Natural killer cell treated with Interleukin-12 subunit alpha and Interleukin-12 subunit beta and Interleukin-15 and Interleukin-18, amount 100 ng/mL, for 72 hours (primary cell): Measurements from ENCODE around the gene MSH3. TPM values are rescaled to one million over a fixed set of nuclear protein-coding genes. Genes with fewer than 3 reads are reported as not detected.
A peak's percentile ranks its signal among the peaks of the same experiment; 100 is the strongest.
"Not testable (repeated sequence)": the region's sequence is repeated elsewhere in the genome, so short reads cannot be mapped to it uniquely, and the experiment has no call there.

Experiments used
- ATAC-seq, 2 donors: fragments of 150-1000 bp; cut with Tn5 transposase in 1 of 2; sonication (Bioruptor Pico), chemical (Tn5 transposase) in 1 of 2; 2 replicates each; pipeline ENCODE4 v1.10.0; 2021
- DNase-seq: peaks from one replicate; pipeline ENCODE4 v3.0.0; 2022; ENCODE audit warnings: low spot score
- H3K27ac Mint-ChIP-seq, 2 donors: 1 replicate in 1 of 2; 2 replicates in 1 of 2; pipeline ENCODE4 v1.8.0; 2022; ENCODE audit warnings: mixed read lengths in 2 of 2, mild to moderate bottlenecking in 1 of 2, moderate library complexity in 1 of 2
- H3K27me3 Mint-ChIP-seq, 2 donors: 1 replicate in 1 of 2; 2 replicates in 1 of 2; pipeline ENCODE4 v1.8.0; 2022; ENCODE audit warnings: mixed read lengths in 2 of 2
- H3K36me3 Mint-ChIP-seq: one replicate; pipeline ENCODE4 v1.8.0; 2022; ENCODE audit warnings: mixed read lengths
- H3K4me1 Mint-ChIP-seq, 2 donors: 1 replicate in 1 of 2; 2 replicates in 1 of 2; pipeline ENCODE4 v1.8.0; 2022; ENCODE audit warnings: low read depth in 2 of 2, mixed read lengths in 2 of 2, mild to moderate bottlenecking in 1 of 2
- H3K4me3 Mint-ChIP-seq: one replicate; pipeline ENCODE4 v1.8.0; 2022; ENCODE audit warnings: mixed read lengths
- H3K9me3 Mint-ChIP-seq: 2 replicates; pipeline ENCODE4 v1.8.0; 2022; ENCODE audit warnings: mixed read lengths
- total RNA-seq, 2 donors: library from RNA; stranded (reverse); gene quantifications; one replicate each; pipeline ENCODE4 v1.2.3, GENCODE V29; 2022

Gene MSH3
- total RNA-seq, 2 donors from 2014 or later, result 13.7 to 25.9 TPM

DNA sequence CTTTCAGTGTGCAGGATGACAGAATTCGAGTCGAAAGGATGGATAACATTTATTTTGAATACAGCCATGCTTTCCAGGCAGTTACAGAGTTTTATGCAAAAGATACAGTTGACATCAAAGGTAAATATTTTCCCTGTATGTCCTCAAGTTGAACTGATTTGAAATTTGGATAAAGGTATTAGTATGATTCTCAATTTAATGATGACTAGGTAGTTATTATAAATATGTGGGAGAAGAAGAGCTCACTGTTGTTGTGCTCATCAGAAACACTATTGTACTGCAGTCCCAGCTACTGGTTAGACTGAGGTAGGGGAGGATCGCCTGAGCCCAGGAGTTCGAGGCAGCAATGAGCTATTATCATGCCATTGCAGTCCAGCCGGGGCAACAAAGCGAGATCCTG lies 71.0 kb downstream of the MSH3 start:
- Mint-ChIP-seq H3K9me3 (no peaks in the 10 kb centered on the region), H3K4me1 (peaks cover 6 to 7% of the 10 kb centered on the region in 2 donors), H3K36me3 (peaks cover 36% of the 10 kb centered on the region), H3K27me3 (no peaks in the 10 kb centered on the region), H3K27ac (no peak overlapping the region), H3K4me3 (no peak overlapping the region)
- ATAC-seq (no peak), DNase-seq (no peak)

DNA sequence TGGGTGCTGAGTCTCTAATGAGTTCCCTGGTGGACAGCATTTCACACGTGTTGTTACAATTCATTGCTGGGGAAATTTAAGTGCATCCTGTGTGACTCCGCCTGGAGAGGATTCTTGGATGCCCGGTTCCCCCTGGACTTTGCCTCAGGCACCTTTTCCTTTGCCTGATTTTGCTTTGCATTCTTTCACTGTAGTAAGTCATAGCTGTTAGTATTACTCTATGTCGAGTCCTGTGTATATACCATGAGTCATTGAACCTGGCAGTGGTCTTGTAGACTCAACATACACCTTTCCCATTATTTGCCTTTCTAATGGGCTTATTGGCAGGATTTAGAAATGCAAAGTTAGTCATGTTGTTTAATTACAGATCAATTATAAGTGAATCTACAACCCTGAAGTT lies 82.3 kb downstream of the MSH3 start:
- Mint-ChIP-seq H3K4me1 (peaks cover 16 to 27% of the 10 kb centered on the region in 2 donors), H3K36me3 (peaks cover 19% of the 10 kb centered on the region), H3K27ac (no peak overlapping the region), H3K9me3 (no peaks in the 10 kb centered on the region), H3K4me3 (no peak overlapping the region), H3K27me3 (no peaks in the 10 kb centered on the region)
- ATAC-seq (no peak), DNase-seq (no peak)

DNA sequence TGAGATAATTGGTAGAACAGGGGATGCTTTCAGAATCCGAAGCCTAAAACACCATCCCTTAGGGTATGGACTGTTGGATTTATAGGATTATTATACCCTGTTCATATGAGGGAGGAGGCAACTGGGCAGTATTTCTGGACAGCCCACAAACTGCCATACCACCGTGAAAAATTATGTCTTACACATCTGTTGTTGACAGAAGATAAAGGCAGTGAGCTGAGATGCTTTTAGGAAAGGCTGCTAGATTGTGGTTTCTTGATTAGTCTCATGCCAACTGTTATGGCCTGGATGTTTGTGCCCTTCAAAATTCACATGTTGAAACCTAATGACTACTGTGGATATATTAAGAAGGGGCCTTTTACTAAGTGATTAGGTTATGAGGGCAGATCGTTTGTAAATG lies 84.0 kb downstream of the MSH3 start:
- no peak overlapping the region for H3K4me3 Mint-ChIP-seq
- peaks cover 16 to 22% of the 10 kb centered on the region in 2 donors for H3K4me1 Mint-ChIP-seq
- no peaks in the 10 kb centered on the region for H3K9me3 Mint-ChIP-seq
- H3K27me3 Mint-ChIP-seq, result no peaks in the 10 kb centered on the region
- ATAC-seq, result no peak
- H3K27ac Mint-ChIP-seq, result peak overlapping the region; percentile 26 to 36
- H3K36me3 Mint-ChIP-seq, result peaks cover 10% of the 10 kb centered on the region
- DNase-seq, result no peak

DNA sequence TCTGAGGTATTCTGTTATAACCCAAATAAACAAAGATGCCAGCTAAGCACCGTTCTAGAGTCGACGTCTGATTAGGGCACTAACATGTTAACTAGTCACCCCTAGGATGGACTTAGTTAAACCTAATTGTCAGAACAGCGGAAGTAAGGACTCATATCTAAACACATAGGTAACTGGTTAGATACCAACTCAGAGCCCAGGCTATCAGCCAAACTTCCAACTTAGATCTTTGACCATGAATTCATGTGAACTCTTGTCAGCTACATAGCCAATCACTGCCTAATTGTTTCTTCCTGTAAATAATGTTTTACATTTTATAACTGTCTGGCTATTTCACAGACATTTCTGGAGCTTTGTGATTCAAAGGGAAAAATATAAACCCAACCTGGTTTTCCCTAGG lies 84.6 kb downstream of the MSH3 start:
- peaks cover 7% of the 10 kb centered on the region for H3K36me3 Mint-ChIP-seq

DNA sequence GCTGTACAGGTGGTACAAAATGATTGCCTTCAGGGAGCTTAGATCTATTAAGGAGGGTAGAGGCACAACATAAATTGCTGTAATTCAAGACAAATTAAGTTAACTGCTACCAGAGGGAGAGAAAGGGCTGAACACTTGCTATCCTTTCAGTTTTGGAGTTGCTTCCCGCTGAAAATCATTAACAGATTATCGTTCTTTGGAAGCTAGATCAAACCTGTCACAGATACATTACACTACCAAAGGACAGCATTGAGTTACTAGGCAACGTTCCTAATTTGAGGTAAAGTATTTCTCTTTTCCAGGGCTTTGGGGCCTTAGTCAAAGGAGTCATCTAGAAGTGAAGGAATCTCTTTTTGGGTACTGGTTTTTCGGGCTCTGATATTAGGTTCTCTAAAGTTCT lies 85.0 kb downstream of the MSH3 start:
- H3K4me1 Mint-ChIP-seq, result peaks cover 19 to 26% of the 10 kb centered on the region in 2 donors
- H3K36me3 Mint-ChIP-seq, result peaks cover 9% of the 10 kb centered on the region
- H3K9me3 Mint-ChIP-seq, result no peaks in the 10 kb centered on the region
- H3K27ac Mint-ChIP-seq, result peak overlapping the region; percentile 35 to 49
- H3K27me3 Mint-ChIP-seq, result no peaks in the 10 kb centered on the region
- DNase-seq, result no peak
- ATAC-seq, result no peak
- H3K4me3 Mint-ChIP-seq, result no peak overlapping the region

More for the DNA sequence above, 84.6 kb downstream of the MSH3 start:
- H3K4me1 Mint-ChIP-seq, result peaks cover 16 to 22% of the 10 kb centered on the region in 2 donors
- H3K27ac Mint-ChIP-seq, result peak overlapping the region; percentile 35 to 49
- ATAC-seq (no peak), DNase-seq (no peak)
- no peak overlapping the region for H3K4me3 Mint-ChIP-seq
- H3K27me3 Mint-ChIP-seq, result no peaks in the 10 kb centered on the region
- H3K9me3 Mint-ChIP-seq, result no peaks in the 10 kb centered on the region

DNA sequence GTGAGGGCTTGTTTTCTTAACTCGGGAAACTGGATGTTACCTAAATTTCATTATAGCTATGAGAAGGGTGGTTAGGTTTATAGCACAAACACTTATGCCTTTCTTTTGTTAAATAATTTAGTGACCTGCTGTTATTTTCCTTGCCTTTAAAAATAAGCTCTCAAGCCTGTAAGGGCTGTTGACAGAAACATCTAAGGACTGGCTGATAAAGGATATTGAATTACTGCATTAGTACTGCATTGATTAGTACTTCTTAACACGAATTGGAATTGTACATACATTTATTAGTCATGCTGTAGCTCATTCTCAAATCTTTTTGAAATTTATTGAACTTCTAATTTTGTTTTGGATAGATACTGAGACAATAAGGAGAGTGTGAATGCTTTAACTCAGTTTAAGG lies 85.4 kb downstream of the MSH3 start:
- H3K4me1 Mint-ChIP-seq, result peaks cover 23 to 30% of the 10 kb centered on the region in 2 donors
- ATAC-seq (no peak), DNase-seq (no peak)
- peaks cover 13% of the 10 kb centered on the region for H3K36me3 Mint-ChIP-seq
- H3K9me3 Mint-ChIP-seq, result no peaks in the 10 kb centered on the region
- no peak overlapping the region for H3K4me3 Mint-ChIP-seq
- no peaks in the 10 kb centered on the region for H3K27me3 Mint-ChIP-seq
- peak overlapping the region; percentile 35 to 49 for H3K27ac Mint-ChIP-seq

DNA sequence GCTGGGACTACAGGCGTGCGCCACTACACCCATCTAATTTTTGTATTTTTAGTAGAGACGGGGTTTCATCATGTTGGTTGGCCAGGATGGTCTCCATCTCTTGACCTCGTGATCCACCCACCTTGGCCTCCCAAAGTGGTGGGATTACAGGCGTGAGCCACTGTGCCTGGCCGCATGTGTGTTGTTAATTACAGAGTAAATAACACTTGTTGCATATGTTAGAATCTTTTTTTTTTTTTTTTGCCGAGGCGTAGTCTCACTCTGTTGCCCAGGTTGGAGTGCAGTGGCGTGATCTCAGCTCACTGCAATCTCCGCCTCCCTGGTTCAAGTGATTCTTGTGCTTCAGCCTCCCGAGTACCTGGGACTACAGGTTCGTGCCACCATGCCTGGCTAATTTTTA lies 86.0 kb downstream of the MSH3 start:
- not testable (repeated sequence) for DNase-seq, H3K27me3 Mint-ChIP-seq, H3K9me3 Mint-ChIP-seq, H3K4me3 Mint-ChIP-seq, ATAC-seq
- peaks cover 15% of the 10 kb centered on the region for H3K36me3 Mint-ChIP-seq
- peak overlapping the region; percentile 55 to 56 for H3K27ac Mint-ChIP-seq
- H3K4me1 Mint-ChIP-seq, result peaks cover 27 to 36% of the 10 kb centered on the region in 2 donors

DNA sequence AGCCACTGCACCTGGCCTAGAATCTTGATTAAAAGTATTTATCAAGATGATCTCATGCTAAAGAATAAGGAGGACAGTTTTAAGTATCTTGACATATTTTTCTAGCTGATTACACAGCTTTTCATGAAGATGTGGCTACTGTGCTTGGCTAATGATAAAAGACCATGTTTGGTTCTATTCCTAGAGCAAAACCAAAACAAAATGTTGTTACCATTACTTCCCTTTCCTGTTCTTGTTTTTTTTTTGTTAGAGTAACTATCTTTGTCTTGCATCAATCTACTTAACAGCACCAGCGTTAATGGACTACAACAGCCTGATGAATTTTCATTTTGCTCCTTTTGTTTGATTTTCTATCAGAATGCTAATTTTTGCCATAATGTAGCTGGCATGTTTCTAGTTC lies 86.5 kb downstream of the MSH3 start:
- peak overlapping the region; percentile 55 to 56 for H3K27ac Mint-ChIP-seq
- peaks cover 20% of the 10 kb centered on the region for H3K36me3 Mint-ChIP-seq
- no peaks in the 10 kb centered on the region for H3K9me3 Mint-ChIP-seq
- ATAC-seq, result no peak
- H3K27me3 Mint-ChIP-seq, result no peaks in the 10 kb centered on the region
- no peak for DNase-seq
- peak overlapping the region; percentile 43 for H3K4me3 Mint-ChIP-seq
- H3K4me1 Mint-ChIP-seq, result peaks cover 32 to 41% of the 10 kb centered on the region in 2 donors

DNA sequence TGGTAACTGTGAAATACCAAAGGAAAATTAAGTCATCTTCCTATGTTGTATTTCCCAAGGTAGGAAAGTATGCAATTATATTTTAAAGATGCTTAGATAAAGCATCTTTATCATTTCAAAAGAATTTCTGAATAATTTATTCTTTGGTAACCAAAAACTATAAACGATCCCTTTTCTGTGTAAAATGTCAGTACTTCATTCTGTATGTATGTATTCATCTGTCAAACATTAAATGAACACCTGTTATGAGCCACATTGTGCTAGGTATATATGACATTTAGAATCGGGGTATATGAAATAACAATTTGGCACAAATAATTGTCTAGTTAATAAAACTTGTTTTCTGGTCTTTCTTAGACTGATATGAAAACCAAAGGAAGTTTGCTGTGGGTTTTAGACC lies 89.7 kb downstream of the MSH3 start:
- Mint-ChIP-seq H3K9me3 (no peaks in the 10 kb centered on the region), H3K4me1 (peaks cover 31 to 35% of the 10 kb centered on the region in 2 donors), H3K4me3 (peak overlapping the region; percentile 41), H3K27me3 (no peaks in the 10 kb centered on the region), H3K27ac (peak overlapping the region; percentile 71 to 72), H3K36me3 (peaks cover 28% of the 10 kb centered on the region)
- ATAC-seq, result no peak
- DNase-seq, result no peak

DNA sequence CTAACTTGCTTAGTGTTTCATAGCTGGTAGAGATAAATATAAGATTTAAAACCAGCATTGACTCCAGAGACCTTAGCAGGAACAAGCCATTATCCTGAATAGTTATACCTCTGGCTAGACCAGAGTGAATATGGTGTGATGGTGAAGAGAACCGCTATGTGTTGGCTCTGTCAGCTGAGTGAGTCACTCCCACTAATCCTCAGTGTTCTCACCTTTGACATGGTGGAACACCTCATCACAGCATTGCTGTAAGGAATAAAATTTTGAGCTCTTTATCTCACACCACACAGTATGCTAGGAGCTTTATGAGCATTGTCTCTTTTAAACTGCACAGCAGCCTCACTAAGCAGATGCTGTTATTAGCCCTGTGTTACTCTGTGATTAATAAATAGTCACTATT lies 91.0 kb downstream of the MSH3 start:
- no peaks in the 10 kb centered on the region for H3K27me3 Mint-ChIP-seq
- peak overlapping the region; percentile 35 to 72 for H3K27ac Mint-ChIP-seq
- H3K4me3 Mint-ChIP-seq, result no peak overlapping the region
- ATAC-seq, result peak; percentile 87 to 91
- H3K36me3 Mint-ChIP-seq, result peaks cover 37% of the 10 kb centered on the region
- DNase-seq, result peak; percentile 61
- H3K4me1 Mint-ChIP-seq, result peaks cover 30 to 35% of the 10 kb centered on the region in 2 donors
- no peaks in the 10 kb centered on the region for H3K9me3 Mint-ChIP-seq

DNA sequence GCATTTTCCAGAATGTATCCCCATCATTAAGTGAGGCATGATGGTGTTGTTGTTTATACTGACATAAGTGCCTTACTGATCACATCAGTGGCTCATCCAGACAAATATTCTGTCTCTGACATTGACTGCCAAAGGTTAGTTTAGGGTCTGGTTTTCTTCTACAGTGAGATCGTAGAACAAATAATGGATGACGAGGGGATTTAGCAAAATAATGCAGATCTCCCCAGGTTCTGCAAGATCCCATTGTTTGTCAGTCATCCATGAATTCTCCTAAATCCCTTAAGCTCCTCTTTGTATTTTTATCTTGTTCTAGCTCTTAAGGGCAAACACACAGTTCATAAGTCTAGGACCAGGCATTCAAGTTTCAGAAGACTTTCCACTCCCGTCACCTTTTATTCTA lies 93.5 kb downstream of the MSH3 start:
- DNase-seq, result no peak
- peaks cover 53% of the 10 kb centered on the region for H3K36me3 Mint-ChIP-seq
- H3K27me3 Mint-ChIP-seq, result no peaks in the 10 kb centered on the region
- ATAC-seq, result no peak
- H3K4me1 Mint-ChIP-seq, result peaks cover 25 to 34% of the 10 kb centered on the region in 2 donors
- H3K4me3 Mint-ChIP-seq, result no peak overlapping the region
- peak overlapping the region in 1 of 2 donors; percentile 59 for H3K27ac Mint-ChIP-seq
- H3K9me3 Mint-ChIP-seq, result no peaks in the 10 kb centered on the region

DNA sequence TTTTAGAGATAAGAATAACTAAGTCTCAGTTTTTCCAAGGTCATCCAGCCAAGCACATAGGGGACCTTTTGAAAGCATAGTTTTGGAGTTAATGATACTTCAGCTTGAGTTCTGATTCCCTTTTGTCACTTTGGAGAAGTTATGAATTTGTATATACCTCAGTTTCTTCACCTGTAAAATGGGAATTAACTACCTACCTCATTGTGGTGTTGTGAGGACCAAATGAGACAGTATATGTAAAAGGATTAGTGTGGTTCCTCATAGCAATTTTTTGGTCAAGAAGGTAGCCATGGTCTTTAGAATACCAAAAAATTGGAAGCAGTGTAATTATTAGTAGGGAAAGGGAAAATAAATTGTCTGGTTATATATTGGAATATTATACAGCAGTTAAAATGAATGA lies 98.0 kb downstream of the MSH3 start:
- H3K4me1 Mint-ChIP-seq, result peaks cover 43 to 52% of the 10 kb centered on the region in 2 donors
- H3K4me3 Mint-ChIP-seq, result no peak overlapping the region
- no peaks in the 10 kb centered on the region for H3K9me3 Mint-ChIP-seq
- H3K27me3 Mint-ChIP-seq, result no peaks in the 10 kb centered on the region
- ATAC-seq (no peak), DNase-seq (no peak)
- H3K36me3 Mint-ChIP-seq, result peaks cover 36% of the 10 kb centered on the region
- peak overlapping the region; percentile 91 to 96 for H3K27ac Mint-ChIP-seq

DNA sequence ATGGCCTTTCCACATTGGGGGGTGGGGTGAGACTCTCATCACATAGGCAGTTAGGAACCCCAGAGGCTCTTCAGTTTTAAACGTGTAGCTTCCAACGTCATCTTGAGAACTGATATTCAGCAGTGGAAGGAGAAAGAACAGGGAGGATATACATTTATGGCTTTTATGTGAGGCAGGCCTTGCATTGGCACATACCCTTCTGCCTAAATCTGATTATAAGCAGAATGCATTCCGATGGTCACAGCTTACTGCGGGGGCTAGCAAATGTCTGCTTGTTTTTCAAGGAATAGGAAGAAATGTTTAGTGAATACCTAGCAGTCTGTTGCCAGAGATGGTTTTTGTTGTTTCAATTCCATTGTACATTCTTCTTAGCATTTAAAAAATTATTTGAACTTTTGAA lies 99.3 kb downstream of the MSH3 start:
- peak overlapping the region; percentile 91 to 96 for H3K27ac Mint-ChIP-seq
- H3K4me1 Mint-ChIP-seq, result peaks cover 52 to 59% of the 10 kb centered on the region in 2 donors
- ATAC-seq, result no peak

DNA sequence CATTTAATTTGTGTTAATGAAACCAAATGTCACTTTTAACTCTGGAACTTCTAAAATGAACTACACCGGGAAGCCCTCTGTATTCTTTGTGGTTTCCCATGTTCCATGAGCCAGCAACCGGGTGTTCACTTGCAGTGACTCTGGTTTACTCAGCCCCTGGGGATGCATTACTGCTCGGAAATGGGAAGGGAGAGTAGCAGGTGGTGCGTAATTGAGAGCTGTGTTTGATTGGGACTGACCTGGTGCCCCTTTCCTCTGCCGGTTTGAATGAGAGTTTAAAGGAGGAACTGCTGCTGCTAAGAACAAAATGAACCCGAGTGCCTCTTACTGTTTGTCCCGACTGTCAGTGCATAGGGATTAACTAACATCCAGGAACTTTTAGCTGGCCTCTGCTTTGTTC lies 100.4 kb downstream of the MSH3 start:
- Mint-ChIP-seq H3K4me1 (peaks cover 64 to 70% of the 10 kb centered on the region in 2 donors), H3K36me3 (peaks cover 49% of the 10 kb centered on the region), H3K27ac (peak overlapping the region; percentile 91 to 96), H3K9me3 (peaks cover 5% of the 10 kb centered on the region), H3K4me3 (peak overlapping the region; percentile 77), H3K27me3 (no peaks in the 10 kb centered on the region)
- DNase-seq (peak; percentile 77), ATAC-seq (peak; percentile 58 to 61)

More for the DNA sequence above, 99.3 kb downstream of the MSH3 start:
- H3K36me3 Mint-ChIP-seq, result peaks cover 43% of the 10 kb centered on the region
- H3K27me3 Mint-ChIP-seq, result no peaks in the 10 kb centered on the region
- no peak for DNase-seq
- no peak overlapping the region for H3K4me3 Mint-ChIP-seq
- H3K9me3 Mint-ChIP-seq, result no peaks in the 10 kb centered on the region

DNA sequence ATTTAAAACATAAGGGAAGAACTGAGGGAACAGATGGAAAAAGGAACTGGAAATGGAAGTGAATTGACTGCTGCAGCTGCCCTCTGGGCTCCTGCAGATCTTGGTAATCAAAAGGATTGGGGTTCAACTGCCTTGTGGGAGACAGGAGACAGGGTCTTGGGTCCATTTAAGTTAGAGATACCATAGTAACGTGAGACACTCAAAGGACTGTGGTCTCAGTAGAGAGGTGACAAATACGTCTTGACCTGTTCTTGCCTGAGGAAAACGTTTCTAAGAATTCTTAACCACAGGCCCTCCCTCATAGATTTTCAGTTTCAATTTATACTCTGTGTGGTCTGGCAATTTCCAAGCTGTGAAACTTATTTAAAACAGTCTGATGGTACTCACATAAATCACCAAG lies 101.2 kb downstream of the MSH3 start:
- peak overlapping the region; percentile 91 to 96 for H3K27ac Mint-ChIP-seq
- DNase-seq, result peak; percentile 75
- ATAC-seq, result peak; percentile 93 to 96
- no peaks in the 10 kb centered on the region for H3K27me3 Mint-ChIP-seq
- H3K4me3 Mint-ChIP-seq, result peak overlapping the region; percentile 77
- peaks cover 5% of the 10 kb centered on the region for H3K9me3 Mint-ChIP-seq
- peaks cover 71 to 74% of the 10 kb centered on the region in 2 donors for H3K4me1 Mint-ChIP-seq
- peaks cover 42% of the 10 kb centered on the region for H3K36me3 Mint-ChIP-seq
